SJCRH30 (cell line): ENCODE results near the gene CMBL. TPM values are rescaled to one million over a fixed set of nuclear protein-coding genes. Genes with fewer than 3 reads are reported as not detected.
A peak's percentile ranks its signal among the peaks of the same experiment; 100 is the strongest.

Experiments
- DNase-seq, 2 experiments: peaks; one replicate each; pipeline ENCODE4 v3.0.0-alpha.2; 2015 to 2020
- H3K27ac ChIP-seq: fragments of 250-450 bp; sonication (Bioruptor Pico); 2 replicates; pipeline ENCODE4 v1.5.1; 2020; ENCODE audit warnings: mild to moderate bottlenecking, moderate library complexity
- H3K27me3 ChIP-seq: fragments of 250-450 bp; sonication (Bioruptor Pico); 2 replicates; pipeline ENCODE4 v1.5.1; 2020; ENCODE audit warnings: mild to moderate bottlenecking, moderate library complexity
- H3K36me3 ChIP-seq: fragments of 250-450 bp; sonication (Bioruptor Pico); 2 replicates; pipeline ENCODE4 v1.5.1; 2020; ENCODE audit warnings: mild to moderate bottlenecking, moderate library complexity
- H3K4me1 ChIP-seq: fragments of 250-450 bp; sonication (Bioruptor Pico); 2 replicates; pipeline ENCODE4 v1.5.1; 2020; ENCODE audit warnings: mild to moderate bottlenecking, moderate library complexity
- H3K4me3 ChIP-seq: fragments of 250-450 bp; sonication (Bioruptor Pico); 2 replicates; pipeline ENCODE4 v1.5.1; 2020; ENCODE audit warnings: mild to moderate bottlenecking, moderate library complexity
- H3K9me3 ChIP-seq: fragments of 250-450 bp; sonication (Bioruptor Pico); replicated peaks from 2 replicates; pipeline ENCODE4 v1.5.1; 2020; ENCODE audit warnings: mild to moderate bottlenecking, moderate library complexity
- total RNA-seq: library from RNA; depleted of rRNA; stranded (reverse); fragments of >200 nt; shearing (Covaris generic); gene quantifications from 2 replicates; pipeline ENCODE4 v1.2.3, GENCODE V29; 2014

CMBL gene
- total RNA-seq, 1 experiment from 2014 or later = not detected

GRCh38 chr5:10339058-10339811 lies 31.5 kb upstream of the CMBL start:
- Histone ChIP-seq H3K27ac (no peak overlapping the region), H3K27me3 (no peaks in the 10 kb centered on the region), H3K9me3 (no peaks in the 10 kb centered on the region), H3K4me3 (no peak overlapping the region), H3K36me3 (no peaks in the 10 kb centered on the region), H3K4me1 (no peaks in the 10 kb centered on the region)
- DNase-seq = peak; percentile 25 to 30

- no peaks in the 10 kb centered on the region for H3K36me3 ChIP-seq
- H3K9me3 ChIP-seq = no peaks in the 10 kb centered on the region
- no peaks in the 10 kb centered on the region for H3K27me3 ChIP-seq
- no peak for DNase-seq
- no peak overlapping the region for H3K27ac ChIP-seq
- H3K4me1 ChIP-seq = no peaks in the 10 kb centered on the region
- no peak overlapping the region for H3K4me3 ChIP-seq
Observed at GRCh38 chr5:10338686-10339057, 31.0 kb upstream of the CMBL start.

GRCh38 chr5:10337986-10338385 lies 30.3 kb upstream of the CMBL start:
- Histone ChIP-seq H3K27ac (no peak overlapping the region), H3K27me3 (no peaks in the 10 kb centered on the region), H3K4me3 (no peak overlapping the region), H3K9me3 (no peaks in the 10 kb centered on the region), H3K36me3 (no peaks in the 10 kb centered on the region), H3K4me1 (no peaks in the 10 kb centered on the region)
- DNase-seq = no peak

- Histone ChIP-seq H3K4me3 (no peak overlapping the region), H3K4me1 (no peaks in the 10 kb centered on the region), H3K9me3 (no peaks in the 10 kb centered on the region), H3K27ac (no peak overlapping the region), H3K36me3 (no peaks in the 10 kb centered on the region), H3K27me3 (no peaks in the 10 kb centered on the region)
- DNase-seq = no peak
Observed at GRCh38 chr5:10337107-10337506, 29.4 kb upstream of the CMBL start.

GRCh38 chr5:10335711-10336470 lies 28.2 kb upstream of the CMBL start:
- no peak for DNase-seq
- no peaks in the 10 kb centered on the region for H3K4me1 ChIP-seq
- H3K27me3 ChIP-seq = no peaks in the 10 kb centered on the region
- H3K27ac ChIP-seq = no peak overlapping the region
- no peak overlapping the region for H3K4me3 ChIP-seq
- H3K36me3 ChIP-seq = no peaks in the 10 kb centered on the region
- H3K9me3 ChIP-seq = no peaks in the 10 kb centered on the region

- Histone ChIP-seq H3K27ac (no peak overlapping the region), H3K4me1 (peaks cover 3% of the 10 kb centered on the region; the same call in 1 of the 2 replicates)
- DNase-seq = no peak
Observed at GRCh38 chr5:10334831-10335230, 27.1 kb upstream of the CMBL start.

GRCh38 chr5:10333154-10334006 lies 25.7 kb upstream of the CMBL start:
- H3K4me3 ChIP-seq = no peak overlapping the region
- H3K27ac ChIP-seq = no peak overlapping the region
- DNase-seq = no peak
- no peaks in the 10 kb centered on the region for H3K9me3 ChIP-seq
- H3K27me3 ChIP-seq = no peaks in the 10 kb centered on the region
- H3K4me1 ChIP-seq = peaks cover 8% of the 10 kb centered on the region; the same call in 1 of the 2 replicates
- no peaks in the 10 kb centered on the region for H3K36me3 ChIP-seq

More at GRCh38 chr5:10334831-10335230, 27.1 kb upstream of the CMBL start:
- Histone ChIP-seq H3K27me3 (no peaks in the 10 kb centered on the region), H3K36me3 (no peaks in the 10 kb centered on the region), H3K9me3 (no peaks in the 10 kb centered on the region), H3K4me3 (no peak overlapping the region)

- Histone ChIP-seq H3K4me1 (peaks cover 8% of the 10 kb centered on the region; the same call in 1 of the 2 replicates), H3K27me3 (no peaks in the 10 kb centered on the region), H3K4me3 (no peak overlapping the region), H3K27ac (no peak overlapping the region), H3K9me3 (no peaks in the 10 kb centered on the region), H3K36me3 (no peaks in the 10 kb centered on the region)
- DNase-seq = no peak
Observed at GRCh38 chr5:10332301-10332700, 24.6 kb upstream of the CMBL start.

GRCh38 chr5:10331341-10331796 lies 23.7 kb upstream of the CMBL start:
- no peaks in the 10 kb centered on the region for H3K9me3 ChIP-seq
- no peaks in the 10 kb centered on the region for H3K36me3 ChIP-seq
- H3K27ac ChIP-seq = no peak overlapping the region
- H3K4me3 ChIP-seq = no peak overlapping the region
- DNase-seq = peak in 1 of 2 experiments; percentile 31
- H3K4me1 ChIP-seq = peaks cover 8% of the 10 kb centered on the region; the same call in 1 of the 2 replicates
- H3K27me3 ChIP-seq = no peaks in the 10 kb centered on the region

- DNase-seq = no peak
- Histone ChIP-seq H3K27me3 (no peaks in the 10 kb centered on the region), H3K4me1 (peaks cover 8% of the 10 kb centered on the region; the same call in 1 of the 2 replicates), H3K27ac (no peak overlapping the region), H3K9me3 (no peaks in the 10 kb centered on the region), H3K36me3 (no peaks in the 10 kb centered on the region), H3K4me3 (no peak overlapping the region)
Observed at GRCh38 chr5:10330511-10331230, 23.0 kb upstream of the CMBL start.

GRCh38 chr5:10329820-10330481 lies 22.2 kb upstream of the CMBL start:
- H3K27ac ChIP-seq = no peak overlapping the region
- peaks cover 8% of the 10 kb centered on the region; the same call in 1 of the 2 replicates for H3K4me1 ChIP-seq
- H3K4me3 ChIP-seq = no peak overlapping the region
- no peaks in the 10 kb centered on the region for H3K9me3 ChIP-seq
- no peaks in the 10 kb centered on the region for H3K27me3 ChIP-seq
- no peaks in the 10 kb centered on the region for H3K36me3 ChIP-seq
- peak in 1 of 2 experiments; percentile 19 for DNase-seq

GRCh38 chr5:10329446-10329819 lies 21.7 kb upstream of the CMBL start:
- DNase-seq = no peak
- Histone ChIP-seq H3K9me3 (no peaks in the 10 kb centered on the region), H3K27ac (no peak overlapping the region), H3K36me3 (no peaks in the 10 kb centered on the region), H3K4me3 (no peak overlapping the region), H3K4me1 (peaks cover 8% of the 10 kb centered on the region; the same call in 1 of the 2 replicates), H3K27me3 (no peaks in the 10 kb centered on the region)

- Histone ChIP-seq H3K27me3 (no peaks in the 10 kb centered on the region), H3K36me3 (no peaks in the 10 kb centered on the region), H3K4me3 (no peak overlapping the region), H3K9me3 (no peaks in the 10 kb centered on the region), H3K4me1 (peaks cover 8% of the 10 kb centered on the region; the same call in 1 of the 2 replicates), H3K27ac (no peak overlapping the region)
- no peak for DNase-seq
Observed at GRCh38 chr5:10328323-10328722, 20.6 kb upstream of the CMBL start.
